ENCODE results near the gene PNRC1.

GRCh38 chr6:89071036-89071435 is 9.5 kb upstream of the PNRC1 start:
- TF ChIP-seq, protein P1, sequence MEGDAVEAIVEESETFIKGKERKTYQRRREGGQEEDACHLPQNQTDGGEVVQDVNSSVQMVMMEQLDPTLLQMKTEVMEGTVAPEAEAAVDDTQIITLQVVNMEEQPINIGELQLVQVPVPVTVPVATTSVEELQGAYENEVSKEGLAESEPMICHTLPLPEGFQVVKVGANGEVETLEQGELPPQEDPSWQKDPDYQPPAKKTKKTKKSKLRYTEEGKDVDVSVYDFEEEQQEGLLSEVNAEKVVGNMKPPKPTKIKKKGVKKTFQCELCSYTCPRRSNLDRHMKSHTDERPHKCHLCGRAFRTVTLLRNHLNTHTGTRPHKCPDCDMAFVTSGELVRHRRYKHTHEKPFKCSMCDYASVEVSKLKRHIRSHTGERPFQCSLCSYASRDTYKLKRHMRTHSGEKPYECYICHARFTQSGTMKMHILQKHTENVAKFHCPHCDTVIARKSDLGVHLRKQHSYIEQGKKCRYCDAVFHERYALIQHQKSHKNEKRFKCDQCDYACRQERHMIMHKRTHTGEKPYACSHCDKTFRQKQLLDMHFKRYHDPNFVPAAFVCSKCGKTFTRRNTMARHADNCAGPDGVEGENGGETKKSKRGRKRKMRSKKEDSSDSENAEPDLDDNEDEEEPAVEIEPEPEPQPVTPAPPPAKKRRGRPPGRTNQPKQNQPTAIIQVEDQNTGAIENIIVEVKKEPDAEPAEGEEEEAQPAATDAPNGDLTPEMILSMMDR (IDR thresholded peaks at IDR 0.05; ENCODE audit: poor library complexity, severe bottlenecking), result no peak
- no peak for TF ChIP-seq POLR2AphosphoS5 (IDR thresholded peaks at IDR 0.05)
- TF ChIP-seq MXI1 (conservative IDR thresholded peaks at IDR 0.05; ENCODE audit: poor library complexity, severe bottlenecking), result no peak
- no peak for TF ChIP-seq SMC3 (conservative IDR thresholded peaks at IDR 0.05; ENCODE audit: poor library complexity)
- TF ChIP-seq EZH2 (IDR thresholded peaks at IDR 0.05; ENCODE audit: borderline replicate concordance, insufficient read depth, low read length, poor library complexity, severe bottlenecking), result no peak
- TF ChIP-seq RAD21 (conservative IDR thresholded peaks at IDR 0.05), result no peak
- TF ChIP-seq EP300 (conservative IDR thresholded peaks at IDR 0.05; ENCODE audit: poor library complexity, severe bottlenecking), result no peak
- TF ChIP-seq, protein P2, sequence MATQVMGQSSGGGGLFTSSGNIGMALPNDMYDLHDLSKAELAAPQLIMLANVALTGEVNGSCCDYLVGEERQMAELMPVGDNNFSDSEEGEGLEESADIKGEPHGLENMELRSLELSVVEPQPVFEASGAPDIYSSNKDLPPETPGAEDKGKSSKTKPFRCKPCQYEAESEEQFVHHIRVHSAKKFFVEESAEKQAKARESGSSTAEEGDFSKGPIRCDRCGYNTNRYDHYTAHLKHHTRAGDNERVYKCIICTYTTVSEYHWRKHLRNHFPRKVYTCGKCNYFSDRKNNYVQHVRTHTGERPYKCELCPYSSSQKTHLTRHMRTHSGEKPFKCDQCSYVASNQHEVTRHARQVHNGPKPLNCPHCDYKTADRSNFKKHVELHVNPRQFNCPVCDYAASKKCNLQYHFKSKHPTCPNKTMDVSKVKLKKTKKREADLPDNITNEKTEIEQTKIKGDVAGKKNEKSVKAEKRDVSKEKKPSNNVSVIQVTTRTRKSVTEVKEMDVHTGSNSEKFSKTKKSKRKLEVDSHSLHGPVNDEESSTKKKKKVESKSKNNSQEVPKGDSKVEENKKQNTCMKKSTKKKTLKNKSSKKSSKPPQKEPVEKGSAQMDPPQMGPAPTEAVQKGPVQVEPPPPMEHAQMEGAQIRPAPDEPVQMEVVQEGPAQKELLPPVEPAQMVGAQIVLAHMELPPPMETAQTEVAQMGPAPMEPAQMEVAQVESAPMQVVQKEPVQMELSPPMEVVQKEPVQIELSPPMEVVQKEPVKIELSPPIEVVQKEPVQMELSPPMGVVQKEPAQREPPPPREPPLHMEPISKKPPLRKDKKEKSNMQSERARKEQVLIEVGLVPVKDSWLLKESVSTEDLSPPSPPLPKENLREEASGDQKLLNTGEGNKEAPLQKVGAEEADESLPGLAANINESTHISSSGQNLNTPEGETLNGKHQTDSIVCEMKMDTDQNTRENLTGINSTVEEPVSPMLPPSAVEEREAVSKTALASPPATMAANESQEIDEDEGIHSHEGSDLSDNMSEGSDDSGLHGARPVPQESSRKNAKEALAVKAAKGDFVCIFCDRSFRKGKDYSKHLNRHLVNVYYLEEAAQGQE (IDR thresholded peaks at IDR 0.05; ENCODE audit: borderline replicate concordance), result no peak
- TF ChIP-seq TAF1 (IDR thresholded peaks at IDR 0.05; ENCODE audit: low read depth), result no peak
